SW 1271 (cell line): ENCODE data around the gene CERT1.

Experiments used
- DNase-seq, 2 experiments: peaks; one replicate each; lab custom pipeline; 2025; lab: John Stamatoyannopoulos, UW

Gene CERT1

GRCh38 chr5:75389430-75389829, 122.0 kb downstream of the CERT1 start:
- no peak for DNase-seq

- no peak for DNase-seq
These were observed 123.6 kb downstream of the CERT1 start for GRCh38 chr5:75387806-75388205.

- no peak for DNase-seq
These were observed 127.2 kb downstream of the CERT1 start for GRCh38 chr5:75384218-75384617.

DNA sequence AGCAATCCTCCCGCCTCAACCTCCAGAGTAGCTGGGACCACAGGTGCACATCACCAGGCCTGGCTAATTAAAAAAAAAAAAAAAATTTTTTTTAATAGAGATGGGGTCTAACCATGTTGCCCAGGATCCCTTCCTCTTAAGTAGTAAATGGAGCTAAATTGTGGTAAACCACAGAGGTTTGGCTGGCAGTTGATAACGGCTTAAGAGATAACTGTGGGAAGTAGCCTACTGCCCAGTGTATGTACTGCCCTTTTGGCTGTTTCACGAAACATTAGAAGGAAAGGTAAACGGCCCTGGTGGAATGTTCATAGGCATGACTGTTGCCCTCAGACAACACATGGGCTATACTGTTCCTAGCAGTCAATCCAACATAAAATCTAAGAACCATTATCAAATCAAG, 130.0 kb downstream of the CERT1 start:
- DNase-seq: no peak

DNA sequence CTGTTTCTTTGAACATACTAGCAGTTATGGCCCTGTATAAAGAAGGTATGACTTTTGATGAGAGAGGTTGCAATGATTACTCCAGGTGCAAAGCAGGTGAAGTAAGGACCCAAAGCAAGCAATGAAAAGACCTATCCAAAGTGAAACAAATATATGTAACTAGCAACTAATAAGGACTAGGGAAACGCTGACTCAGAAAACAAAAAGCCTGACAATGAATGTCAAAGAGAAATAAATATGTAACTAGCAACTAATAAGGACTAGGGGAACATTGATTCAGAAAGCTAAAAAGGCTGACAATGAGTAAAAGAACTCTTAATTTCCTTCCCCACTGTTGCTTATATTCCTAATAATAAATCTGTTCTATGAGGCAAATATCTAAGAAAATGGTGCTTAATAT, 131.3 kb downstream of the CERT1 start:
- DNase-seq: no peak

GRCh38 chr5:75375414-75375813, 136.0 kb downstream of the CERT1 start:
- no peak for DNase-seq

DNA sequence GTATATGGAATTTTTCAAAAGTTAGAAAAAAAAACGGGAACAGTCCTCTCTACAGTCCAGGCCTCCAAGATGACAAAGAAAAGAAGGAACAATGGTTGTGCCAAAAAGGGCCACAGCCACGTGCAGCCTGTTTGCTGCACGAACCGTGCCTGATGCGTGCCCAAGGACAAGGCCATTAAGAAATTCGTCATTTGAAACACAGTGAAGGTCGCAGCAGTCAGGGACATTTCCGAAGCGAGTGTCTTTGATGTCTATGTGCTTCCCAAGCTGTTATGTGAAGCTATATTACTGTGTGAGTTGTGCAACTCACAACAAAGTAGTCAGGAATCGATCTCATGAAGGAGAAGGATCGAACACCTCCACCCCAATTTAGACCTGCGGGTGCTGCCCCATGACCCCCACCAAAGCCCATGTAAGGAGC, 137.0 kb downstream of the CERT1 start:
- DNase-seq: no peak

GRCh38 chr5:75373862-75374261, 137.6 kb downstream of the CERT1 start:
- DNase-seq: no peak

- no peak for DNase-seq
These were observed 143.0 kb downstream of the CERT1 start for GRCh38 chr5:75368391-75368790.

DNA sequence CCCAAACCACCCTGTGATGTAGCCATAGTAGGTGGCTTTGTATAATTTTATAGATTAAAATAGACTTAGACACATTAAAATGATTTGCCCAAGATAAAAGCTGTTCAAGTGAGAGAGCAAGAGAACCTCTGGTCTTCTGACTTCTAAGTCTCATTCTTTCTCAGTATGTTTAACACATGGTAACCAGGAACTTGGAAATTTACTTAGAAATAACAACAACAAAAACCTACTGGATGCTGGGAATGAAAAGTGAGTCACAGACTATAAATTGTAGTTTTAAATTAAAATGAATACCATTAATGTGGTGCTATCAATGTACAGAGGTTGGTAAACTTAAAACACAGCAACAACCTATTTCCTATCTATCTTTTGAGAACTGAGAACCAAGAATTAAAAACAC, 144.0 kb downstream of the CERT1 start:
- no peak for DNase-seq

DNA sequence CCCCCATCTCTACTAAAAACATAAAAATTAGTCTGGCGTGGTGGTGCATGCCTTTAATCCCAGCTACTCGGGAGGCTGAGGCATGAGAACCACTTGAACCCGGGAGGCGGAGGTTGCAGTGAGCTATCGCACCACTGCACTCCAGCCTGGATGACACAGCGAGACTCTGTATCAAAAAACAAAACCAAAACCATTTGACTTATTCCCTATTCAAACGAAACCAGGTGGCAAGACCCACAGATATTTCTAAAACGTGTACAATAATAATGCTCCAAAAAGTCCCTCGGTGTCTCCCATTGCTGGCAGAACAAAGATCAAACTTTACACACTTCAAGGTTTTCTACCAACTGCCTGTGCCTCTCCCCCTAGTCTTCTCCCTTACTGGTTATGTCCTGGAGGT, 144.6 kb downstream of the CERT1 start:
- no peak for DNase-seq

- no peak for DNase-seq
These were observed 145.7 kb downstream of the CERT1 start for GRCh38 chr5:75365740-75366139.

- DNase-seq: no peak
These were observed 146.7 kb downstream of the CERT1 start for GRCh38 chr5:75364571-75365280.

GRCh38 chr5:75363726-75364495, 147.5 kb downstream of the CERT1 start:
- no peak for DNase-seq

DNA sequence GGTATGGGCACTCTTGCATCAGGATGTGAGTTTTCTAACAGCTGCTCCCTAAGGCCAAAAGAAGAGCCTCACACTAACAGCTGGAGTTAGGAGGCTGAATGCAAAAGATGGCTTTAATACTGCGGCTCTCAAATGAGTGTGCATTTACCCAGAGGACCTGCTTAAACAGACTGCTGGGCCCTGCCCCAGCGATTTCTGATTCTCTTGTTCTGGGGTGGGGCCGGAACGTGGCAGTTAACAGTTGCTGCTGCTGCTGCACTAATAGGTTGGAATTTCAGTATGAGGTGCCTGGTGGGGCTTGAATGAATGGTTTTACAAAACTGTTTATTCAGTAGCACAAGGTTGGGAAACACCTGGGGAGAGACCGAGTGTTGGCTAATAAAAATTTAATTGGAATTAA, 148.3 kb downstream of the CERT1 start:
- DNase-seq: no peak

- no peak for DNase-seq
These were observed 148.9 kb downstream of the CERT1 start for GRCh38 chr5:75362474-75362975.

- DNase-seq: no peak
These were observed 150.1 kb downstream of the CERT1 start for GRCh38 chr5:75361310-75361709.

GRCh38 chr5:75358117-75358516, 153.3 kb downstream of the CERT1 start:
- no peak for DNase-seq

GRCh38 chr5:75356719-75357118, 154.7 kb downstream of the CERT1 start:
- DNase-seq: no peak

GRCh38 chr5:75355236-75355635, 156.2 kb downstream of the CERT1 start:
- no peak for DNase-seq

GRCh38 chr5:75351139-75351926, 160.1 kb downstream of the CERT1 start:
- no peak for DNase-seq

- DNase-seq: no peak
These were observed 161.8 kb downstream of the CERT1 start for GRCh38 chr5:75349663-75350062.

GRCh38 chr5:75348241-75348640, 163.2 kb downstream of the CERT1 start:
- DNase-seq: no peak
